Measurements from ENCODE around the gene OPA3. TPM values are rescaled to one million over a fixed set of nuclear protein-coding genes. Genes with fewer than 3 reads are reported as not detected.

Gene OPA3
- total and polyA plus RNA-seq, 10 of the 15 experiments (the other 5 are each of a cell fraction or from before 2014, with no cell fraction given) = 2.2 to 24.3 (median 13.3) TPM

GRCh38 chr19:45613926-45614725, 29.5 kb upstream of the OPA3 start (continued):
- TF ChIP-seq E2F8 (IDR thresholded peaks at IDR 0.05; ENCODE audit: low read depth, partially characterized antibody) = no peak
- TF ChIP-seq CBX5 (IDR thresholded peaks at IDR 0.05; ENCODE audit: low read depth) = no peak
- no peak for TF ChIP-seq YBX1 (IDR thresholded peaks at IDR 0.05)
- peak; percentile 66 for TF ChIP-seq JUNB (IDR thresholded peaks at IDR 0.05)
- TF ChIP-seq TCF3 (IDR thresholded peaks at IDR 0.05; ENCODE audit: borderline replicate concordance, insufficient read depth, low read depth, low read length) = no peak
- TF ChIP-seq ESRRA (IDR thresholded peaks at IDR 0.05; ENCODE audit: low read length) = no peak
- TF ChIP-seq ZBED1 (IDR thresholded peaks at IDR 0.05; ENCODE audit: borderline replicate concordance) = no peak
- no peak for TF ChIP-seq CHD4 (IDR thresholded peaks at IDR 0.05)
- no peak for TF ChIP-seq CHD2 (IDR thresholded peaks at IDR 0.05; ENCODE audit: borderline replicate concordance, low read depth, low read length)
- TF ChIP-seq TCF7 (IDR thresholded peaks at IDR 0.05; ENCODE audit: borderline replicate concordance) = no peak
- no peak for TF ChIP-seq EP300 (IDR thresholded peaks at IDR 0.05; ENCODE audit: borderline replicate concordance in 1 of 2, control insufficient read depth in 1 of 2, low read depth in 2 of 2, low read length in 2 of 2)
- peak; percentile 72 for TF ChIP-seq RUNX3 (IDR thresholded peaks at IDR 0.05; ENCODE audit: low read length)
- TF ChIP-seq BACH1 (IDR thresholded peaks at IDR 0.05; ENCODE audit: borderline replicate concordance) = no peak
- TF ChIP-seq E4F1 (IDR thresholded peaks at IDR 0.05; ENCODE audit: borderline replicate concordance, partially characterized antibody) = peak; percentile 41
- 0 out of 2 replicates have a peak, but pooled peaks have one; percentile 41 for TF ChIP-seq DPF2 (IDR thresholded peaks at IDR 0.05)
- TF ChIP-seq TAF1 (IDR thresholded peaks at IDR 0.05; ENCODE audit: borderline replicate concordance, low read depth, low read length) = no peak
- TF ChIP-seq REST (IDR thresholded peaks at IDR 0.05; ENCODE audit: low read depth, low read length) = no peak
- no peak for TF ChIP-seq PBX3 (IDR thresholded peaks at IDR 0.05; ENCODE audit: insufficient replicate concordance, low read depth, low read length)
- TF ChIP-seq ATF3 (IDR thresholded peaks at IDR 0.05; ENCODE audit: borderline replicate concordance, extremely low read depth, low read depth, low read length) = no peak

Data from GM12878 (cell line).